Endothelial cell of umbilical vein (primary cell): ENCODE measurements around the gene PCDHGA6.

Experiments used
- CTCF ChIP-seq, 2 donors: IDR thresholded peaks; 1 replicate in 1 of 2; 2 replicates in 1 of 2; pipeline ENCODE4 v1.5.1; 2011; ENCODE audit warnings: low read length in 2 of 2, mild to moderate bottlenecking in 2 of 2, moderate library complexity in 2 of 2, control low read depth in 1 of 2, inconsistent platforms in 1 of 2, low read depth in 1 of 2; ENCODE audit not compliant: insufficient read depth in 1 of 2; ENCODE audit errors: extremely low read depth in 1 of 2
- EZH2 ChIP-seq: IDR thresholded peaks from 2 replicates; pipeline ENCODE4 v1.6.1; 2012; ENCODE audit warnings: borderline replicate concordance, low read depth, mild to moderate bottlenecking, moderate library complexity, low read length, inconsistent platforms; ENCODE audit not compliant: severe bottlenecking
- FOS ChIP-seq: IDR thresholded peaks from 2 replicates; pipeline ENCODE4 v1.6.1; 2011; ENCODE audit warnings: mild to moderate bottlenecking, low read length, moderate library complexity, borderline replicate concordance; ENCODE audit not compliant: insufficient read depth
- GATA2 ChIP-seq: IDR thresholded peaks from 2 replicates; pipeline ENCODE4 v1.7.0; 2011; ENCODE audit warnings: low read depth, mild to moderate bottlenecking, moderate library complexity, mixed read lengths, low read length; ENCODE audit not compliant: insufficient read length, insufficient read depth
- JUN ChIP-seq: IDR thresholded peaks from 2 replicates; pipeline ENCODE4 v1.6.1; 2011; ENCODE audit warnings: borderline replicate concordance, low read depth; ENCODE audit not compliant: insufficient read length, insufficient read depth
- MAX ChIP-seq: IDR thresholded peaks from 2 replicates; pipeline ENCODE4 v1.6.1; 2011; ENCODE audit not compliant: insufficient read depth, insufficient read length
- MYC ChIP-seq: IDR thresholded peaks from one replicate; pipeline ENCODE4 v1.6.1; 2011; ENCODE audit warnings: mild to moderate bottlenecking, low read depth, low read length
- POLR2A ChIP-seq: IDR thresholded peaks from 2 replicates; pipeline ENCODE4 v1.6.1; 2012; ENCODE audit warnings: low read depth, mild to moderate bottlenecking, control low read depth, low read length
- POLR2AphosphoS5 ChIP-seq: IDR thresholded peaks from 2 replicates; pipeline ENCODE4 v1.6.1; 2012; ENCODE audit warnings: low read depth, mild to moderate bottlenecking, control low read depth, low read length, moderate library complexity; ENCODE audit not compliant: insufficient read depth

- TF ChIP-seq CTCF (IDR thresholded peaks at IDR 0.05; ENCODE audit: extremely low read depth in 1 of 2, insufficient read depth in 1 of 2, low read depth in 1 of 2, low read length in 2 of 2): no peak
- TF ChIP-seq EZH2: no peak
- no peak for TF ChIP-seq MYC
- no peak for TF ChIP-seq POLR2AphosphoS5
- TF ChIP-seq POLR2A: no peak
- TF ChIP-seq FOS: no peak
- no peak for TF ChIP-seq MAX
- TF ChIP-seq JUN: no peak
- no peak for TF ChIP-seq GATA2
Measured at GRCh38 chr5:141356950-141357349, 16.7 kb upstream of the PCDHGA6 start.
